A549 (cell line): ENCODE measurements around the gene PCTP.

Source experiments
- CEBPB ChIP-seq, 2 experiments: fragments of >200 bp in 1 of 2; sonication (Bioruptor Twin) in 1 of 2; formaldehyde crosslinking in 1 of 2; IDR thresholded peaks; 2 replicates each; pipeline ENCODE4 v1.6.1; 2012 to 2016
- HDAC2 ChIP-seq: fragments of 200-600 bp; sonication (generic); IDR thresholded peaks from 2 replicates; pipeline ENCODE4 v1.6.1; 2016
- TF ChIP-seq, protein P1 (sequence below): fragments of >200 bp; sonication (Bioruptor Twin); formaldehyde crosslinking; IDR thresholded peaks from 3 replicates; pipeline ENCODE4 v1.5.1; 2016

DNA sequence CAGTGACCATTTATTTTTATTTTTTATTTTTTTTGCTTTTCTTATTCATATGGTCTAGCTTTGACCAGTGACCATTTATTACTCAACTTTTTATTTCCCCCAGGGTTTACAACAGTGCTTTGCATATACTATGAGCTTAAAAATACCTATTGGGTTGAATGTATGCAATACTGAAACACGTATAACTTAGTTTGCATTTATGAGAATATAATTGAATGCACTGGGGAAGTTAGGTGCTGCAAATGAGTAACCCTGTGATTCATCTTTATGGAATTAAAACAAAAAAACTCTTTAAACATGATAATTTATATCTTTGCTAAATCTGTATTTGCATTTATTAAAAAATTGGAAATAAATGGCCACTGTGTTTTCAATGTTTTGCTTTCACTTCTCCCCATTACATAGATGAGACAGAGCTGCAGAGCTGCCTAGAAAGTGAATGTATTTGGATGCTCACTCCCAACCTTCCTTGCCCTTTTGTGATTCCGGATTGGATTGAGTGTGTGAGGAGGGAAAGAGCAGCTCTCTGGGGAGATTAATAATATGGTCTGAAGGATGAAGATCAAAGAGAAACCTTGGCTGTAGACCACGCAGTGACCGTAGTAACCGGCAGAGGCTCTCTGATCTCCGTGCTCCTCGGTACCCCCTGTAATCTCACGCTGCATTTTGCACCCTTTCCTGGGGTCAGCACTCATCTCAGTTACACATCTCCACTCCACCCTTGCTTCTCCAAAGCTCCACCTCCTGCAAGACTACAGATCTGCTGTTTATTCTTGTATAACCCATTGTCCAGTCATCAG, 42.5 kb upstream of the PCTP start:
- TF ChIP-seq, protein P1, sequence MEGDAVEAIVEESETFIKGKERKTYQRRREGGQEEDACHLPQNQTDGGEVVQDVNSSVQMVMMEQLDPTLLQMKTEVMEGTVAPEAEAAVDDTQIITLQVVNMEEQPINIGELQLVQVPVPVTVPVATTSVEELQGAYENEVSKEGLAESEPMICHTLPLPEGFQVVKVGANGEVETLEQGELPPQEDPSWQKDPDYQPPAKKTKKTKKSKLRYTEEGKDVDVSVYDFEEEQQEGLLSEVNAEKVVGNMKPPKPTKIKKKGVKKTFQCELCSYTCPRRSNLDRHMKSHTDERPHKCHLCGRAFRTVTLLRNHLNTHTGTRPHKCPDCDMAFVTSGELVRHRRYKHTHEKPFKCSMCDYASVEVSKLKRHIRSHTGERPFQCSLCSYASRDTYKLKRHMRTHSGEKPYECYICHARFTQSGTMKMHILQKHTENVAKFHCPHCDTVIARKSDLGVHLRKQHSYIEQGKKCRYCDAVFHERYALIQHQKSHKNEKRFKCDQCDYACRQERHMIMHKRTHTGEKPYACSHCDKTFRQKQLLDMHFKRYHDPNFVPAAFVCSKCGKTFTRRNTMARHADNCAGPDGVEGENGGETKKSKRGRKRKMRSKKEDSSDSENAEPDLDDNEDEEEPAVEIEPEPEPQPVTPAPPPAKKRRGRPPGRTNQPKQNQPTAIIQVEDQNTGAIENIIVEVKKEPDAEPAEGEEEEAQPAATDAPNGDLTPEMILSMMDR = no peak
- no peak for TF ChIP-seq HDAC2
- TF ChIP-seq CEBPB (IDR thresholded peaks at IDR 0.05) = no peak
